ENCODE results near the gene CTCF.

The CTCF gene

DNA sequence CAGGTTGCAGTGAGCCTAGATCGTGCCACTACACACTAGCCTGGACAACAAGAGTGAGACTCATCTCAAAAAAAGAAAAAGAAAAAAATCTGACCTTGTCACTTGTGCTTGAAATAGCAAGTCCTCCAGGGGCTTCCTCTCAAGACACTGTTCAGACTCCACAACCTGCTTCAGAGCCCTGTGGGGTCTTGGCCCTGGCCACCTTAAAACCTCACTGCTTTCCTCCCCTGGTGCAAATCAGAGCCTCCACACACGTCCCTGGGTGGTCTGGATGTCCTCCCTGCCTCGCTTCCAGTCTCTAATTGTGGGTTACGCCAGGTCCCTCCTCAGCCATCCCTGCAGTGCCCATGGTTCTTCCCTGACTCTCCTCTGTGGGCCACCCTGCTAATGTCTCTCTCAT lies 93.0 kb downstream of the CTCF start:
- no peak for DNase-seq

DNA sequence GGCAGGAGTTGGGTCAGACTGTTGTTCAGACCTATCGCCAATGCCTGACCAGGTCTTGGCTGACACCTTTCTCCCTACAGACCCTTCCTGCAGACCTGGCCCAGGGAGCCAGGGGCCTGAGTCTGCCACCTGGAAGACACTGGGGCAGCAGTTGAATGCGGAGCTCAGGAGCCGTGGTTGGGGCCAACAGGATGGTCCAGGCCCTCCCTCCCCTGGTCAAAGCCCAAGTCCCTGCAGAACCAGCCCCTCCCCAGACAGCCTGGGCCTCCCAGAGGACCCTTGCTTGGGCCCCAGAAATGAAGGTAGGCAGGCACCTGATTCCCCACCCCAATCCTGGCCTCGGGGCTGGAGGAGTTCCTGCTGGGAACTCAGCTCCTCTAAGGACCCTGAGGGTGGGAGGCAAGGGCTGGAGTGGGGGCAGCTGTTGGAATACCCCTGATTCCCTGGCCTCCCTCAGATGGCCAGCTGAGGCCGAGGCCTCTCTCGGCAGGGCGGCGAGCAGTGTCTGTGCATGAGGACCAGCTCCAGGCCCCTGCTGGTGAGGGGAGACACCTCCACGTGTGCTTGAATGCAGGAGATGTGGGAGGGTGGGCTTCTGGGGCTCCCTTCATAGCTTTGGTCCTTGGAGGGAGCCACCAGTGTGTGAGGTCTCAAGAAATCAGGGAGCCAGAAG lies 94.2 kb downstream of the CTCF start:
- DNase-seq = no peak

DNA sequence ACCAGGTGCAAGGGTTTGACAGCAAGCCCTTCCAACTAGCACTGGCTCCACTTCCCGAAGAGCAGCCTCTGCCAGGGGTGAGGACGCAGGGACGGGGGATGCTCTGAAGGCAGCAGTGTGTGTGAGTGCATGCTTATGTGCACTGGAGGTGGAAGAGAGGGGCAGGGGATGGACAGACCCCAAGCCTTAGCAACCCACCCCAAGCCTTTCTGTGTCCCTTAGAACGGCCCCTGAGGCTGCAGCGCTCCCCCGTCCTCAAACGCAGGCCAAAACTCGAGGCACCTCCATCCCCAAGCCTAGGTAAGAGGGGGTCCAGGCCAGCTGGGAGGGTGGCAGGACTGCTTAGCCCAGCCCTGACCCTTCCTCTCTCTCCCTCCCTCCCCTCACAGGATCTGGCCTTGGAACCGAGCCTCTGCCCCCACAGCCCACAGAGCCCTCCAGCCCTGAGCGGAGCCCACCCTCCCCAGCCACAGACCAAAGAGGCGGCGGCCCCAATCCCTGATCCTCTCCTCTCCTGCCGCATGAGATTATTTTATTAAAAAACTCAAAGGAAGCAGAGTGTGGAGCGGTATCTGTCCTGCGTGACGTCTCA lies 94.8 kb downstream of the CTCF start:
- DNase-seq = no peak

DNA sequence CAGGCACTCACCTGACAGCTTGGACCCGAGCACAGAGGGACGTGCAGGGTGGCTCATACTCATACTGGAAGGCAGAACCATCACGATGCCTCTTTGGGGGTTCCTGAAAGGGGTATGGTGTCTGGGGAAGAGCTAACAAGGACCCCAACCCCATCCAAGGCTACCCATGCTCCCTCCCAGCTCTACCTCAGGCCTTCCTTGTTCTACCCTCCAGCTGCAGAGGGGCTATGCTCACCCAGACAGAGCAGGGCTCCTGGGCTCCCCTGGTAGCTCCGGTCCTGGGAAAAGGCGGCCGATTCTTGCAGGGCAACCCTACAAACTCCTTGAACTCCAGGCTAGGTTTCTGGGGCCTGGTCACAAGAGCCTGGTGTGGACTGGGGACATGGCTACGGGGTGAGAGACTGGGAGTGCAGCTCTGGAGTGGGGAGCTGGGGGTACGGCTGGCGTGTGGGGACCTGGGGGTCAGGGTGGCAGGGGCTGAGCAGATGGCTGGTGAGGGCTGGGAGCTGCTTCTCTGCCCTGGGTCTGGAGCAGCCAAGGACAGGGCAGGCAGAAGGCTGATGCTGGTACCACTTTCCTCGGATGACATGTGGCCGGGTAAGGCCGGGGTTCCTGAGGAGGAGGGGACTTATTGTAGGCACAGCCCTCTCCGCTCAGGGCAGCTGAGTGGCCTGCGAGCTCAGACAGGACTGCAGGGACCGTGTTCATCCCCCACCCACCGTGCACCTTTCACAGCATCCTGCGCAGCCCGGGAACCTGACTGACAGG lies 95.6 kb downstream of the CTCF start:
- no peak for DNase-seq

DNA sequence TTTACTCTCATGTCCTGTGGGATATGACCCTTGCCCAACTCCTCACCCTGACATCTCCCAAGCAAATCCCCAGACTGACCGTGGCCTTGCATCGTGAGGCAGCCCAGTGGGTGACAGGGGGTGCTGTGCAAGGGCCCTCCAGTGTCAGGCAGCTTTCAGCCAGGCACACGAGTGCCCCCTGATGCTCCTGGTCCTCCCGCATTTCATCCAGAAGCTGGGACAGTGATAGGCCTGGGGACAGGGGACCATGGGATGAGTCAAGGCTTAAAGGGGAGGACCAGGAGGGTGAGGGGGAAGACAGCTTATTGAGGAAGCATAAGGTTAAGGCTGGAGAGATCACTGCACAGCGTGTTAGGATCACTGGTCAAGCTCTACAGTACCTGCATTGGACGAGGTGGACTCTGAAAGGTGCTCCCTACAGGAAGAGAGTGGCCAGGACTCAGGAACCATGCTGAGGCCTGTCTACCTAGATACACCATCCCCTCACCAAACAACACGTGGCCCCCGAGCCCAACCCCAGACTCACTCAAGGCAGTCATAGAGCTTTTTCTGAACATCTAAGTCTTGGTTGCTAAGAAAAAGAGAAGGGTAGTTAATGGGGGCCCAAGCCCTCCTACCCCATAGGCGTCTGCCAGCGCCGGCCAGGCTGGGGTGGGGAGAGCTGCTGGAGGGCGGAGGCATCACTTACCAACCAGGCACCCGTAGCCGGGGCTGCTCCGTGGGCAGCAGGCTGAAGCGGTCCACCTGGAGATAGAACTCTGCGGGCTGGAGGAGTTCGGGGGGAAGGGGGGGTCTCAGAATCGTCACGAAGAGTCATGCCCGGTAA lies 96.7 kb downstream of the CTCF start:
- no peak for DNase-seq

DNA sequence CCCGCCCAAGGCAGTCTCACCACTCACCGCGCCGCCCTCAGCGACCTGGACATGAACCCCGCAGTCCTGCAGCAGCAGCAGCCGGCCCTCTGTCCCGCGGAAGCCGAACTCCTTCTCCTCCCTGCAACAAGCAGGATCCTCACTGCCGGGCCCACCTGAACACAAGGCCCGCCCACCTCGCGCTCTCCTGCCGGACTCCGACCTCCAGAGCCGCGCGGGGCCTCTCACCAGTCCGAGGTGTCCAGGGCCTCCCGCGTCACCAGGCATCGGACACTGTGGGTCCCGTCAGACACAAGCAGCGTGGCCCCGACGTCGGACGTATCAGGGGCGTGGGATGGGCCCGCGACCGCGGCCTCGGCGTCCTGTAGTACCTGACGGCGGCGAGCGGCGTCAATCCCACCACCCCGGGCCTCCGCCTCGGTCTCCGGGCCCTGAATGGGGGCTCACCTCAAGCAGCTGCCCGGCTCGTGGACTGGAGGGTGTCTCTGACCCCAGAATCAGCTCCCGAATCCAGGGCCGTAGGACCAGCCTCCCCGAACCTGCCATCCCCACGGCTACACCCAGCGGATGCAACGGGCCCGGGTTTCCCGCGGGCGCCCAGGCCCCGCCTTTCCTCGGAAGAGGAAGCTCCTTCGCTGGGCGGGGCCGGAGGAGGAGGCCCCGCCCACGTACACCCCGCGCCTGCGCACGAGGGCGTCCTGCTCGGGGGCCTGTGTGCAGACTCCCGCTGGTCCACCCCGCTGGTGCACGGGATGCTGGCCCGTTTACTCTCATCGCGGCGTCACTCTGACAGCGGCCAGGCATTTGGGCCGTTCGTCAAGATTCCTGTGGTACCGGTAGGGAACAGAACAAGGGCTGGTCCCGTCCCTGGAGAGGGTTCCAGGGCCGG lies 97.6 kb downstream of the CTCF start, which contains the start of gene ACD:
Gene ACD (minus strand): TSS at position 586 of the 889 bp plus-strand sequence. CDS start 40 bp downstream, at position 546.
- peak; percentile 88 for DNase-seq

DNA sequence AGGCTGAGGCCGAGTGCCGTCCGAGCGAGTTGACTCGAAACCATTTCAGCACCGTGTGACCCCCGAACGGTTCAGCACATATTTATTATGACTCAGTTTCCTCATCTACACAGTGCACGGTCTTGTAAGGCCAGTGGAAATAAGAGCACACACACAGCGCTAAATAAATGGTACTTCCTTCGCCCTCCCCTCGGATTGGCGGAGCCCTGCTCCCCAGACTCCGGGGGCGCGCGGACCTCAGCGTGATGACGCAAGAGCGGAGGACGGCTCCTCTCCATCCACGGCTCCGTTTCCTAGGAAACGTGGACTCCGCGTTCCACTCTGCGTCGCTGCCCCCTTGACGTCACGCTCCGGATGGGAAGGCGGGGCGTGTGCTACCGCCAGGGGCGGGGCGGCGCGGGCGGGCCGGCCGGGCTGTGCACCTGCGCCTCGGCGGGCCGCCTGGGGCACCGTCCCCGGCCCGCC lies 98.3 kb downstream of the CTCF start, which contains the start of gene PARD6A:
Gene PARD6A (plus strand): TSS at position 397 of the 465 bp plus-strand sequence. CDS start 79 bp downstream, outside the sequence.
- peak; percentile 95 for DNase-seq

DNA sequence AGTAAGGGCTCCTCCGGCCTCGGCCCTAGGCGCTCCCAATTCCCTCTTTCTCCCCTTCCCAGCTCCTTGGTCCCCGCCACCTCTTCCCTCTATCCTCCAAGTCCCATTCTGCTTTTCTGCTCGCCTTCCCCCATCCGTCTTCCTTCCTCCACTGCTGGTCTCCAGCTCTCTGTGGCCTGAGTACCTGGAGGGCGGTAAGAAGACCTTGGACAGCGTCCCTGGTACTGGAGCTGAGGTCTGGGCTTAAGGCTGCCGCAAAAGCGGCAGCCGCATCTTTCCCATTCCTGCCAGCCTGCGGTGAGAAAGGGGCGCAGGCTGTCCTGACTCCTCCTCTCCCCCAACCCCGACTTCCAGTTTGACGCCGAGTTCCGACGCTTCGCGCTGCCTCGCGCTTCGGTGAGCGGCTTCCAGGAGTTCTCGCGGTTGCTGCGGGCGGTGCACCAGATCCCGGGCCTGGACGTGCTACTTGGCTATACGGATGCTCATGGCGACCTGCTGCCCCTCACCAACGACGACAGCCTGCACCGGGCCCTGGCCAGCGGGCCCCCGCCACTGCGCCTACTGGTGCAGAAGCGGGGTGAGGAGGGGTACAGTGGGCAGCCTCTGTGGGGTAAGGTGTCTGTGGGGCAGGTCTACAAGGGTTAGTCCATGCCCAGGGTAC lies 98.9 kb downstream of the CTCF start:
- peak; percentile 38 for DNase-seq

DNA sequence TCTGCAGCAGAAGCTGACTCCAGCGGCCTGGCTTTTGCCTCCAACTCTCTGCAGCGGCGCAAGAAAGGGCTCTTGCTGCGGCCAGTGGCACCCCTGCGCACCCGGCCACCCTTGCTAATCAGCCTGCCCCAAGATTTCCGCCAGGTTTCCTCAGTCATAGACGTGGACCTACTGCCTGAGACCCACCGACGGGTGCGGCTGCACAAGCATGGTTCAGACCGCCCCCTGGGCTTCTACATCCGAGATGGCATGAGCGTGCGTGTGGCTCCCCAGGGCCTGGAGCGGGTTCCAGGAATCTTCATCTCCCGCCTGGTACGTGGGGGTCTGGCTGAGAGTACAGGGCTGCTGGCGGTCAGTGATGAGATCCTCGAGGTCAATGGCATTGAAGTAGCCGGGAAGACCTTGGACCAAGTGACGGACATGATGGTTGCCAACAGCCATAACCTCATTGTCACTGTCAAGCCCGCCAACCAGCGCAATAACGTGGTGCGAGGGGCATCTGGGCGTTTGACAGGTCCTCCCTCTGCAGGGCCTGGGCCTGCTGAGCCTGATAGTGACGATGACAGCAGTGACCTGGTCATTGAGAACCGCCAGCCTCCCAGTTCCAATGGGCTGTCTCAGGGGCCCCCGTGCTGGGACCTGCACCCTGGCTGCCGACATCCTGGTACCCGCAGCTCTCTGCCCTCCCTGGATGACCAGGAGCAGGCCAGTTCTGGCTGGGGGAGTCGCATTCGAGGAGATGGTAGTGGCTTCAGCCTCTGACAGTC lies 99.7 kb downstream of the CTCF start:
- DNase-seq = no peak

DNA sequence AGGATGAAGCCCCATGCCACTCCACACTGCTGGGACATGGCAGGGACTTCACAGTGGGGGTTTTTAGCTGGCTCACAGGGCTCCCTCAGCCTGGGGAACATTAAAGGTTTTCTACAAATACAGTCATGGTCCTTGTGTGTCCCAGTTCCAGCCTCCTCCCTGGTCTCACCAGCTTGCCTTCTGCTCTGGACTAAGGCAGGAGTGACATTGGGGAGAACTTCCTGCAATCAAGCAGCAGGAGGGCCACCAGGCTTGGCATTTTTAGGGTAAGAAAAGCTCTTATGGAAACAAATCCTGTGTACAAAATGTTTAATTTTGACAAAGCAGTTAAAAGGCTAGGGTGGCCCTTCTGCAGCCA lies 100.3 kb downstream of the CTCF start:
- DNase-seq = no peak

DNA sequence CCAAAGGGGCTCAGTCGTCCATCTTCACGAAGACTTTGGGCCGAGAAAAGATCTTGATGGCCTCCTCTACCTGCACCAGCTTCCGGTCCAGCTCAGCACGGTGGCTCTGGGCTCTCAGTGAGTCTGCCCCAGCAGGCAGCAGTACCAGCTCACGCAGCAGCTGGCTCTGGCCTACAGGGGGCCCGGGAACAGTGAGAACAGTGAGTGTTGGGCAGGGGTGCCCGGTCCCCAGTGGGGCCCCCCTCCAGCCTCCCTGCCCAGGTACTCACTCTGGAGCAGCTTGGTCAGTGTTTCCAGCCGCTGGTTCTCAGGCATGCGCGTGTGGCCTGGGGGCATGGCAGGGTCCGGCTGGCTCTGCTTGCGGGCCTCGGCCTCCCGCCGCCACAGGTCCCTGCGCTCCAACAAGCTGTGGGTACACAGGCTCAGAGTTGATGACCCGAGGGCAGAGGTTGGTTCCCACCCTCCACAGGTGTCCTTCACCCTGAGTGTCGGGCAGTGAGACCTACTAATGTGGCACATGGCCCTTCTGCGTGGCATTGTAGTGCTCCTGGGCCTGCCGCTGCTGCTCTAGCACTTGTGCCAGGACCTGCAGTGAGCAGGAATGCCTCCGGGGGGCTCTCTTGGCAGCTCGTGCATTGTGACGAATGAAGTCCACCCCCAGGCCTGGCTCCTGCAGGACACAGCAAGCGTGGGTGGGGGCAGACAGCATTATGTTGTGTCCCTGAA lies 101.0 kb downstream of the CTCF start:
- no peak for DNase-seq

DNA sequence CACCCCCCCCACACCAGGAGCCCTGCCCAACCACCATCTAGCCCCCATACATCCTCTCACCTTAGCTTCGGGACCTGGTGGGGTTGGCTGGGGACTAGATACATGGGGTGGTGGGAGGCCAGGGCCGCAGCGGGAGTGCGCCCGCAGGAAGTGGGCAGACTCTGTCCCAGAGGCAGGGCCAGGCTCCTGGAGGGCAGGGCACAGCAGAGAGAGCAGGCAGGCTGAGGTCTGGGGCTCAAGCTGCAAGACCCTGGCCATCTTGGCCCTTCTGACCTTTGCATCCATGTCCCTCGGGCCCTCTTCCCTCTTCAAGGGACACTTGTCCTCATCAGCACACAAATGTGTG lies 101.5 kb downstream of the CTCF start:
- no peak for DNase-seq

DNA sequence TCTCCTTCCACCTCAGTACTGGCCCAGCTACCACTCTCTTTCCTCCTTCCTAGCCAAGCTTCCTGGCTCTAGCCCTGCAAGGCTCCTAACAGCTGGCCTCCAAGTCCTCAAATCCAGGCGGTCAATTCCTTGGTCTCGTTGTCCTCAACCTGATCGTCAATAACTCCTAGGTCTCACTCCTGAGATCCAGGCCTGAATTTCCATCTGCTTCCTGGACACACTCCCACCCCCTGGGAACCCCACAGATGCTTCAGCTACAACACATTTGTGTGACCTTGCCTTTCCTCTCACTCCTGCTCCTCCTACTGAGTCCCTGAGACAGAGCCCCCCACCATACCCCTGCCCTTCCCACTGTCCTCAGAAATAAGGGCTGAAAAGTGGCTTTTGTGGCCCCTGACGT lies 101.9 kb downstream of the CTCF start:
- no peak for DNase-seq

DNA sequence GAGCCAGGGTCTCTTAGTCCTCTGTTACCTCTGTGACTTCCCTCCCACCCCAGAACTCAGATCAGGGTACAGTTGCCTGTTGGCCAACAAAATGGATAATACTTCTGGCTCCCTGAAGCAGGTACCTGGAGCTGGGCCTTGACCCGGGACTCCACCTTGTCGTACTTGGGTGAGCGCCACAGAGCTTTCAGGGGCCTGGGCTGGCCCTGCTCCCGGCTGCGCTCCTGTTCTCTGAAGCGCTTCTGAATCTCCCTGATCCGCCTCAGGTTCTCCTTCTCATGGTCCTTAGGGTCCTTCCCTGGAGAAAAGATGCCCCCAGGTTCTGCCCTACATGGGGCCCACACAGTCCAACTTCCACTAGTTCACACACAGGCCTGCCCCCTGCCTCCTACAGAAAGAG lies 102.5 kb downstream of the CTCF start:
- DNase-seq = no peak

DNA sequence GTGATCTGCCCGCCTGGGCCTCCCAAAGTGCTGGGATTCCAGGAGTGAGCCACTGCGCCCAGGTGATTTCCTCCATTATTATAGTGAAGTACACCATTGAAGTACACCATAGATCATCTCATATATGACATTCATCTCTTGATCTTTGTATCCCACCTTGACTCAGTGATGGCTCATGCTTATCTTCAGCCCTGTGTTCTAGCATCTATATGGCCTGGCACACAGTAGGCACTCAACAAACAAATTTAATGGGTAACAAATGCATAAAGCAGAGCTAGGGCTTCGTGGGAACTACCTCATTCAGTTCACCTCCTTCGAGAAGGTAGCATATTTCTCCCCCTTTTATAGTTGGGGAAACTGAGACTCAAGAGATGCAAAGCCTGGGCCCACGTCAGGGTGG lies 103.3 kb downstream of the CTCF start:
- no peak for DNase-seq

DNA sequence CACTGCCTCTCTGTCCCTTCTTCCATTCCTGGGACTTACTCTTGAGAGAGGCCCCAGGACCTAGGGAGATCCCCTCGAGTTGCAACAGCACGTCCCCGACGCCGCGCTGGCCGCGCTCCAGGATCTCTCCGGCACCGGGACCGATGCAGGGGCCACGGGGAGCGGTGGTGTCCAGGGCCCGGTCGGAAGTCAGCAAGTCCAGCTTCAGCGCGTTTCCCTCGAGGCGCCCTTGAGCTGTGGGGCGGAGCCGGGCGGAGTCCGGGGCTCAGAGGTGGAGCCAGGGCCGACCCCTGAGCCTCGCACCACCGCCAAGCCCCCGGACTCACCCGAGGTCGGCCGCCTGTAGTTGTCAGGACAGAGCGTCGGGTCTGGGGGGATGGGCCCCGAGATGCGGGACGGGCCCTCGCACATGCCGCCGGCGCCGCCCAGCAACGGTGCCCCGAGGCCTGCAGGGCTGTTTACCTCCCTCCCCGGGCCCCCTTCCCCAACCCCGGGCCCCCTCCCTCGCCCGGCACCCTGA lies 103.8 kb downstream of the CTCF start:
- DNase-seq = no peak

DNA sequence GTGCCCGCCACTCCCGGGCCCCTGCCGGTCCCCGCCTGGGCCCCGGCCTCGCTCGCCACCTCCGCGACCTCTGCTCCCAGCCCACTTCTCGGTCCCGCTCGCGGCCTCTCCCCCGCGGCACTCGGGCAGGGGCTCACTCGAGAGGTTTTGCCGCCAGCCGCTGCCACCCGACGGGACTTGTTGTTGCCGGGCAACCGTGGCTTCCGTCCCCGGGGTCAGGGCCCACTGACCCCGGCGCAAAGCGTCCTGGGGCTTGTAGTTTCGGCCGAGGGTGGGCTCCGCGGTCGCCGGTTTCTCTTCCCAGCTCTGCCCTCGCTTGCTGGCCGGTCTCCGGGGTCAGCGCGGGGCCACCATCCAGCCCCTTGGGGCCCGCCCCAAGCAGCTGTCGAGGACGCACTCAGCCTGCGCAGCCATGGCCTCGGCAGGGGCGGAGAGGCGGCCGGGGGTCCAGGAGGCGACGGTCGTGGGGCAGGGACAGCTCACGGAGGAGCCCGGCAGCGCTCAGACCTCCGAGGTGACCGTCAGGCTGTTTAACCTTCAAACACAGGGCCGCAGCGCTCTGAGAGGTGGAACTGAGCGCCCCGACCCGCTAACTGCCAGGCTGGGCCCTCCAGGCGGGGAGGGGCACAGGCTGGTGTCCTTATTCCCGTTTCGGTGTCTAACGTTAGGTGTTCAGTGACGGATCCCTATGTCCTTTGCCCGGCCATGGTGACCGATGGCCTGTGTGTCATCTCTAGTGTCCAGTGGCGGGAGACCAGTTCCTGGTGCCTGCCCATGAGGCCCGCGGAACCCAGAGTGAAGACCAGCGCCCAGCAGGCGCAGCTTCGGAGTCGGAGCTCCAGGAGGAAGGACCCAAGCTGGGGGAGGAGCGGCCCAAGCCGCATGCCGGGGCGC lies 104.5 kb downstream of the CTCF start, which contains the start of the genes C16orf86 and ENKD1:
Gene C16orf86 (plus strand): TSS at position 256 of the 894 bp plus-strand sequence. CDS start 157 bp downstream, at position 413.
Gene ENKD1 (minus strand): TSS at position 192 of the 894 bp plus-strand sequence. CDS start 308 bp downstream, outside the sequence.
- DNase-seq = peak; percentile 75

DNA sequence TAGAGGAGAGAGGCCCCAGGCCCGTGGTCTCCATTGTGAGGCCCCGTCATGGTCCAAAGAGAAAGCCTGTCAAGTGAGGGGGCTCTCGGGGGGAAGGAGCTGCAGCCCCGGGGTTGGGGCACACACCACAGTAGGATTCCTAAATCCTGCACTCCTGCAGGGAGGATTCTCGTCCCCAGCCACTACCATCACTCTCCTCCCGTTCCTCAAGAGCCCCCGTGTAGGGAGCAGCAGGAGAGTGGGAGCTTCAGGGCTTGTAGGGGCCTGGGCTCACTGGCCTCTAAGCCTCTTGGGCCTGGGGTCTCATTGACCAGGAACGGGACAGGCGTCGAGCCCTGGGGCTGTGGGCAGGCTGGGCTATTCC lies 105.1 kb downstream of the CTCF start:
- DNase-seq = no peak

Data from NCI-H1092 treated with DMSO at 0.1 percent for 48 hours (cell line).